Lower leg skin (tissue), 4 donors: ENCODE results near the gene PROC. TPM values are rescaled to one million over a fixed set of nuclear protein-coding genes. Genes with fewer than 3 reads are reported as not detected.

Experiments used
- DNase-seq, 2 donors: peaks; one replicate each; pipeline ENCODE4 v3.0.0-alpha.2; 2019; ENCODE audit warnings: low spot score in 2 of 2
- H3K4me3 ChIP-seq: fragments of 200-600 bp; sonication (generic); 2 replicates; pipeline ENCODE4 v1.5.1; 2017; ENCODE audit warnings: mild to moderate bottlenecking, low read depth; ENCODE audit not compliant: poor library complexity, severe bottlenecking
- CTCF ChIP-seq, 3 donors: fragments of 450-650 bp; IDR thresholded peaks; one replicate each; pipeline ENCODE4 v1.5.1; 2016; ENCODE audit warnings: antibody characterized with exemption in 3 of 3, mild to moderate bottlenecking in 3 of 3, moderate library complexity in 2 of 3
- POLR2A ChIP-seq, 2 donors: fragments of 450-650 bp; IDR thresholded peaks; one replicate each; pipeline ENCODE4 v1.6.1; 2016 to 2017; ENCODE audit warnings: antibody characterized with exemption in 2 of 2, mild to moderate bottlenecking in 1 of 2, moderate library complexity in 1 of 2
- WGBS, 2 donors: methylation state at CpG; one replicate each; pipeline ENCODE4 v1.1.5; 2018; 5-methylcytosine and 5-hydroxymethylcytosine counted together
- intact Hi-C: fragments of 100-400 bp; cut with DNase I; formaldehyde crosslinking; loops from one replicate; pipeline ENCODE4 v1.15.0; 2023; ENCODE audit warnings: low total_unique reads
- total RNA-seq, 4 donors: library from RNA; depleted of rRNA; stranded (reverse); fragments of >200 nt; gene quantifications; one replicate each; pipeline ENCODE4 v1.1.0, GENCODE V29; 2016

PROC gene
- total RNA-seq, 4 donors from 2014 or later: not detected

DNA sequence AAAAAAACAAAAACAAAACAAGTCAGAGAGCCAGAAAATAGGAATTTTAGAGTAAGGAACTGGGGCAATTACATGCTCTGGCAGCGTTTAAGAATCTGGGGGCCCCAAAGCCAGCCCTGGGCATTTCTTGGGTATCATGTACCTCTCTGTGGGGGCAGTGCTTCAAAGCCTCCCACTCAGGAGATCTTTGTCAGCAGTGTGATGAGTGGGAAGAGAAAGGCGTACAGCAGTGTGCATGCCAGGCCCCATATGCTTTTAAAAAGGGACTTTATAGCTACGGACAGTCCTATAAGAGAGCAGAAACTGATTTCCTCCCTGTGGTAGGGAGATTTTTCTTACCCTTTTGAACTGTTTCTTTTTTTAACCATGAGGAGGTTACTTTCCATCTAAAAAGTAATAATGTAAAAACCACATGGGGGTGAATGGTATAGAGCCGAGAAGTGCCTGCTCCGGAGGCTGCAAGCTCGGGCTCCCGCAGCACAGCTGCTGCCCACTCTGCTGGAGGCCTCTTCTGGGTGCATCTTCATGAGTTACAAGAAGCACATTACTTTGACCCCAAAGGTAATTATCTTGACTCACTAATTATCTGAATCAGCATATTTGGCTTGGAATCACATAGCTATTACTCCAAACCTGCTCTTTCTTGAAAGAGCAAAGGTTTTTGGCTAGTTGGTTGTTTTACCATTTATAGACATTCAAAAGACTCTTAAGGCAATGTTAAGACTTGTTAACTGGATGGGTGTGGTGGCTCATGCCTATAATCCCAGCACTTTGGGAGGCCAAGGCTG, 46.4 kb downstream of the PROC start:
- intact Hi-C loops: no loop called here
- TF ChIP-seq POLR2A (IDR thresholded peaks at IDR 0.05): no peak
- TF ChIP-seq CTCF (IDR thresholded peaks at IDR 0.05): no peak
- no peak for DNase-seq
- 62 to 68% methylated on average over 7 of the region's 7 CpGs for WGBS, 2 donors
- H3K4me3 ChIP-seq: no peak overlapping the region

DNA sequence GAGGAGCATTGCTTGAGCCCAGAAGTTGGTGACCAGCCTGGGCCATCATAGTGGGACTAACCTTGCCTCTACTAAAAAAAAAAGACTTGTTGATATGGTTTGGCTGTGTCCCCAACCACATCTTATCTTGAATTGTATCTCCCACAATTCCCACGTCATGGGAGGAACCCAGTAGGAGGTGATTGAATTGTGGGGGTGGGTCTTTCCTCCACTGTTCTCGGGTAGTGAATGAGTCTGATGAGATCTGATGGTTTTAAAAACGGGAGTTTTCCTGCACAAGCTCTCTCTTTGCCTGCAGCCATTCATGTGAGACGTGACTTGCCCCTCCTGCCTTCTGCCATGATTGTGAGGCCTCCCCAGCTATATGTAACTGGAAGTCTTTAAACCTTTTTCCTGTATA, 47.0 kb downstream of the PROC start:
- no peak for DNase-seq
- 53 to 62% methylated on average over 4 of the region's 4 CpGs for WGBS, 2 donors
- intact Hi-C loops: no loop called here
- no peak overlapping the region for H3K4me3 ChIP-seq
- TF ChIP-seq POLR2A (IDR thresholded peaks at IDR 0.05) (no peak), CTCF (IDR thresholded peaks at IDR 0.05) (no peak)

DNA sequence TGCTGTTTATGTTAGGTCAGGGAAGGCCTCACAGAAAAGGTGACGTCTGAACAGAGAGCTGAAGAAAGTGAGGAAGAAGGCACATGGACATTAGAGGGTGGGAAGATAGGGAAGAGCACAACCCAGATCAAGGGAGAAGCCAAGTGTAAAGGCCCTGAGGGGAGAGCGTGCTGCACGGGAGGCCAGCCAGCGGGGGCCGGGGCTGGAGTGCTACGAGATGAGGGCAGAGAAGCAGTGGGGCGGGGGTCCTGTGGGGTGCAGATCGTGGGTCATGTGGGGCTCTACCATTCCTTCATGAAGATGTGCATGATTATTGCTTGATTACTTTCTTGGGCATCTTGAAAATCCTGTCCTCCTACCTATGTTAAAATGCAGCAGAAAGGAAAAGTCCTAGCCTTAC, 50.8 kb downstream of the PROC start:
- no peak overlapping the region for H3K4me3 ChIP-seq
- intact Hi-C loops: no loop called here
- DNase-seq: no peak
- 81 to 83% methylated on average over 8 of the region's 8 CpGs for WGBS, 2 donors
- TF ChIP-seq POLR2A (IDR thresholded peaks at IDR 0.05): no peak
- no peak for TF ChIP-seq CTCF (IDR thresholded peaks at IDR 0.05)

- DNase-seq: no peak
- no peak overlapping the region for H3K4me3 ChIP-seq
- intact Hi-C loops: no loop called here
- WGBS, 2 donors: 100% methylated on average over 2 of the region's 2 CpGs
- TF ChIP-seq POLR2A (IDR thresholded peaks at IDR 0.05) (no peak), CTCF (IDR thresholded peaks at IDR 0.05) (no peak)
Observed at GRCh38 chr2:127469974-127470373, 51.7 kb downstream of the PROC start.

GRCh38 chr2:127471286-127471988, 53.2 kb downstream of the PROC start:
- intact Hi-C loops: no loop called here
- DNase-seq: no peak
- TF ChIP-seq CTCF (IDR thresholded peaks at IDR 0.05) (no peak), POLR2A (IDR thresholded peaks at IDR 0.05) (no peak)
- 96% methylated on average over 4 of the region's 4 CpGs for WGBS, 2 donors
- no peak overlapping the region for H3K4me3 ChIP-seq
